Natural killer cell treated with Interleukin-12 subunit alpha and Interleukin-12 subunit beta and Interleukin-15 and Interleukin-18, amount 100 ng/mL, for 72 hours (primary cell): Measurements from ENCODE around the gene TAF9B. TPM values are rescaled to one million over a fixed set of nuclear protein-coding genes. Genes with fewer than 3 reads are reported as not detected.
"Not testable (repeated sequence)": the region's sequence is repeated elsewhere in the genome, so short reads cannot be mapped to it uniquely, and the experiment has no call there.

ENCODE experiments used
- ATAC-seq, 2 donors: fragments of 150-1000 bp; cut with Tn5 transposase in 1 of 2; sonication (Bioruptor Pico), chemical (Tn5 transposase) in 1 of 2; 2 replicates each; pipeline ENCODE4 v1.10.0; 2021
- DNase-seq: peaks from one replicate; pipeline ENCODE4 v3.0.0; 2022; ENCODE audit warnings: low spot score
- H3K27ac Mint-ChIP-seq, 2 donors: 1 replicate in 1 of 2; 2 replicates in 1 of 2; pipeline ENCODE4 v1.8.0; 2022; ENCODE audit warnings: mixed read lengths in 2 of 2, mild to moderate bottlenecking in 1 of 2, moderate library complexity in 1 of 2
- H3K27me3 Mint-ChIP-seq, 2 donors: 1 replicate in 1 of 2; 2 replicates in 1 of 2; pipeline ENCODE4 v1.8.0; 2022; ENCODE audit warnings: mixed read lengths in 2 of 2
- H3K36me3 Mint-ChIP-seq: one replicate; pipeline ENCODE4 v1.8.0; 2022; ENCODE audit warnings: mixed read lengths
- H3K4me1 Mint-ChIP-seq, 2 donors: 1 replicate in 1 of 2; 2 replicates in 1 of 2; pipeline ENCODE4 v1.8.0; 2022; ENCODE audit warnings: low read depth in 2 of 2, mixed read lengths in 2 of 2, mild to moderate bottlenecking in 1 of 2
- H3K4me3 Mint-ChIP-seq: one replicate; pipeline ENCODE4 v1.8.0; 2022; ENCODE audit warnings: mixed read lengths
- H3K9me3 Mint-ChIP-seq: 2 replicates; pipeline ENCODE4 v1.8.0; 2022; ENCODE audit warnings: mixed read lengths
- total RNA-seq, 2 donors: library from RNA; stranded (reverse); gene quantifications; one replicate each; pipeline ENCODE4 v1.2.3, GENCODE V29; 2022

The TAF9B gene
- total RNA-seq, 2 donors from 2014 or later: 8.8 to 10.7 TPM

DNA sequence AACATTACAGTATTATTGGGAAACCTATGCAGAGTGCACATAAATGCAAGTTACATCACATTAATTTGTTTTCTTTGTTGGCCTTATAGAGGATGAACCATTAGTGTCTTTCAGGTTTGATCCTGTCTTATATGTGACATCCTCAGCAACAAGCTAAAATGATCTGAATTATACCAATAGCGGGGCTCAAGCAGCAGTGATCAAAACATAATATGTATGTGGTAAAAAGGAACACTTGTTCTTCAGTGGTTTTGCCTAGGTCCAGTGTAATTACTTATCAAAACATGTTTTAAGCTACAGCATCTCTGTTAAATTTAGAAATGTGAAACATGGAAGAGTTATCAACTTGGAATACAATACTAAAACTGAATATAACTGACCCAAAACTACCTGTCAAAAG, 9.1 kb downstream of the TAF9B start:
- Mint-ChIP-seq H3K27ac (peak overlapping the region in 1 of 2 donors; percentile 10), H3K4me1 (no peaks in the 10 kb centered on the region), H3K9me3 (no peaks in the 10 kb centered on the region), H3K27me3 (no peaks in the 10 kb centered on the region), H3K36me3 (peaks cover 5% of the 10 kb centered on the region), H3K4me3 (no peak overlapping the region)
- ATAC-seq (no peak), DNase-seq (no peak)

DNA sequence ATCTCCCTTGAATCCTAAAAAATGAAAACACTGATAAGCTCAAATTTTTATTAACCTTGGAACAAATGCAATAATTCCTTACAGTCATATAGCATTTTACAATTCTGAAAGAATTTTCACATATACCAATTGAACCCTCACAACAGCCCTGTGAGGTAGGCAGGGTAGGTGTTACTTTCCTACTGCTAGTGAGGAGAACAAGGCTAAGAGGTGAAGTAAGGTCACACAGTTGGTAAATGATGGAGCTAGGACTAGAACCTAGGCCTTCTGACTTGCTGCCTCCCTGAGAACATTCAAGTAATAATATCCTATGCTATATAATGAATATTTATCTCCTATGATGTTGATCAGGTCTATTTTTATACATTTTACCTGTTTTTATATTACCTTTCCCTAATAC, 9.7 kb downstream of the TAF9B start:
- H3K4me1 Mint-ChIP-seq: no peaks in the 10 kb centered on the region
- DNase-seq (no peak), ATAC-seq (no peak)
- H3K9me3 Mint-ChIP-seq: no peaks in the 10 kb centered on the region
- H3K27me3 Mint-ChIP-seq: no peaks in the 10 kb centered on the region
- no peak overlapping the region for H3K4me3 Mint-ChIP-seq
- H3K36me3 Mint-ChIP-seq: peaks cover 5% of the 10 kb centered on the region
- no peak overlapping the region for H3K27ac Mint-ChIP-seq

DNA sequence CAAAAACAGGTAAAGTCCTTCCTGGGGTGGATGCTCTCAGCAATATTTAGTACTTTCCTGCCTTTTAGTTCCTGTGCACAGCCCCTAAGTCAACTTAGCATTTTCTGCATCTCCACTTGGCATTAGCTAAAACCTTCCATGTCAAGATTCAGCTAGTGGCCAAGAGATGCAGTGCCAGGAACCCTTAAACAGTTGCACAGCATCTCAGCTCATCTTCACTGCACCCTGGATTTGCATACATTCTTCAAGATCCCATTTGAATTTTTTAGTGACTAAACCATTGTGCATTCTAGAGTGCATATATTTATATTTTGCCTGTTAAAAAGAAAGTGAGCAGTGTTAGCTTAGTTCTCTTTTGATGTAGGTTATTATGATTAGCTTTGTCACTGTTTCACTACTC, 13.7 kb downstream of the TAF9B start:
- not testable (repeated sequence) for H3K27ac Mint-ChIP-seq, ATAC-seq, DNase-seq, H3K4me1 Mint-ChIP-seq, H3K27me3 Mint-ChIP-seq, H3K9me3 Mint-ChIP-seq, H3K4me3 Mint-ChIP-seq
- H3K36me3 Mint-ChIP-seq: peaks cover 22% of the 10 kb centered on the region

DNA sequence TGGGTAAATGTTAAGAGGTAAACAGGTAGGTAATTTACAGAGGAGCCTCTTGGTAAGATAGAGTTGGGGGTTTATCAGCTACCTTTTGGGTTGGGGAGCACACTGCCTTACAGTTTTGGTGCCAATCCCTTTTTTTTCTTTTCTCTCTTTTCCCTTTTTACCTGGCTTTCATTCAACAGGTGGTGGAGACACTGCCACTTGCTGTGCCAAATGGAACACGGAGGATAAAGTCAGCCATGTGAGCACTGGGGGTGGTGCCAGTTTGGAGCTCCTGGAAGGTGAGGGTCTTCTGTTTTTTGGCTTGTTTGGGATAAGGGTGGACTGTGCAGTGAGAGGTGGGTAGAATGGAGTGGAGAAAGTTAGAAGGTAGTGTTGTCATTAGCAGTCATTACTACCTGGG, 14.3 kb downstream of the TAF9B start:
- Mint-ChIP-seq H3K9me3 (no peaks in the 10 kb centered on the region), H3K27ac (peak overlapping the region in 1 of 2 donors; percentile 19), H3K27me3 (no peaks in the 10 kb centered on the region), H3K4me3 (no peak overlapping the region), H3K4me1 (peaks cover 0 to 8% of the 10 kb centered on the region in 2 donors), H3K36me3 (peaks cover 22% of the 10 kb centered on the region)
- DNase-seq (no peak), ATAC-seq (no peak)

DNA sequence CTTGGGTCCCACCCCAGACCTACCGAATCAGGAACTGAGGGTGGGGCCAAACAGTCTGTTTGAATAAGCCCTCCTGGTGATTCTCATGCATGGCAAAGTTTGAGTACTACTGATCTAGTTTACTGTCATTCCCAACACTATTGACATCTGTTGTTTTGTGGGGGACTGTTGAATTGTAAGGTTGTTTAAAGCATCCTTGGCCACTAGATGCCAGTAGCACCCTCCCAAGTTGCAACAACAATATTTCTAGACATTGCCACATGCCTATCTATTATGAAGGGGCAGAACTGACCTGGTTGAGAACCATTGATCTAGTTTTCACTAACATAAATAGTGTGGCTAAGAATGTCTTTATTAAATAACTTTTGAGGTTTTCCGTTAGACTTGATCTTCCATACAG, 15.1 kb downstream of the TAF9B start:
- no peak overlapping the region for H3K4me3 Mint-ChIP-seq
- H3K36me3 Mint-ChIP-seq: peaks cover 25% of the 10 kb centered on the region
- H3K4me1 Mint-ChIP-seq: peaks cover 0 to 8% of the 10 kb centered on the region in 2 donors
- ATAC-seq (no peak), DNase-seq (no peak)
- no peaks in the 10 kb centered on the region for H3K9me3 Mint-ChIP-seq
- no peak overlapping the region for H3K27ac Mint-ChIP-seq
- H3K27me3 Mint-ChIP-seq: no peaks in the 10 kb centered on the region

DNA sequence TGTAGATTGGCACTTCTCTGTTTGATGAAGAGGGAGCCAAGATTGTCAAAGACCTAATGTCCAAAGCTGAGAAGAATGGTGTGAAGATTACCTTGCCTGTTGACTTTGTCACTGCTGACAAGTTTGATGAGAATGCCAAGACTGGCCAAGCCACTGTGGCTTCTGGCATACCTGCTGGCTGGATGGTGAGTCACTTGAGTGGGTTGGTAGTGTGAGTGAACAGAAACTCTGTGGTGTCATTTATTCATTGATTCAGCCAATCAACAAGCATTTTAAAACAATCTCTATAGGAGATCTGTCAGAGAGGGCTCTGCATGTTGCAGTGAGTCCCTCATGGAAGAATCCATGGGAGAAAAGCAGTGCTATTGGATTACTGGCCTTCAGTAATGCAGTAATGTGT, 16.3 kb downstream of the TAF9B start:
- peaks cover 23% of the 10 kb centered on the region for H3K36me3 Mint-ChIP-seq
- DNase-seq: no peak
- H3K4me3 Mint-ChIP-seq: no peak overlapping the region
- no peaks in the 10 kb centered on the region for H3K27me3 Mint-ChIP-seq
- H3K4me1 Mint-ChIP-seq: peaks cover 0 to 8% of the 10 kb centered on the region in 2 donors
- H3K9me3 Mint-ChIP-seq: no peaks in the 10 kb centered on the region
- ATAC-seq: no peak
- H3K27ac Mint-ChIP-seq: no peak overlapping the region

DNA sequence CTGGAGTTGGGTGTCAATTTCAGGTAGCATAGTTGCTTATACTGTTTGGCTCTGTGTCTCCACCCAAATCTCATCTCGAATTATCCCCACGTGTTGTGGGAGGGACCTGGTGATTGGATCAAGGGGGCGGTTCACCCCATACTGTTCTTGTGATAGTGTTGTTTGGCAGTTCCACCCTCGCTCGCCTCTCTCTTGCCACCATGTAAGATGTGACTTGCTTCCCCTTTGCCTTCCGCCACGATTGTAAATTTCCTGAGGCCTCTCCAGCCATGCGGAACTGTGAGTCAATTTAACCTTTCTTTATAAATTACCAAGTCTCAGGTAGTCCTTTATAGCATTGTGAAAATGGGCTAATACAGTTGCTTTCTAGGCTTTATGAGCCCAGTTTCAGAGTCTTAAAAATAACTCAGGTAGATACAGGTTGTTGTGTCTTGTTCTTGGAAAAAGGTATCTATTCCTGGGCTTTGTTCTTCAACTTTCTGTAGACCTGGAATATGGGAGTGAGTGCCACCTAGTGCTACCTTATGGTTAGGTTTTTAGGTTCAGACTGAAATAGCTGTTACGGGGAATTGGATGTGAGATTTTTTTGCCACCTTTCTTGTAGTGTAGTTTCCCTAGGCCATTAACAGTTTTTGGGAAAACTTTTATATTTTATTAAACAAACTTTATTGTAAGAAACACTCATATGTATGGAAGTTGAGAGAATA, 19.8 kb downstream of the TAF9B start:
- peaks cover 5 to 16% of the 10 kb centered on the region in 2 donors for H3K4me1 Mint-ChIP-seq
- no peak for ATAC-seq

DNA sequence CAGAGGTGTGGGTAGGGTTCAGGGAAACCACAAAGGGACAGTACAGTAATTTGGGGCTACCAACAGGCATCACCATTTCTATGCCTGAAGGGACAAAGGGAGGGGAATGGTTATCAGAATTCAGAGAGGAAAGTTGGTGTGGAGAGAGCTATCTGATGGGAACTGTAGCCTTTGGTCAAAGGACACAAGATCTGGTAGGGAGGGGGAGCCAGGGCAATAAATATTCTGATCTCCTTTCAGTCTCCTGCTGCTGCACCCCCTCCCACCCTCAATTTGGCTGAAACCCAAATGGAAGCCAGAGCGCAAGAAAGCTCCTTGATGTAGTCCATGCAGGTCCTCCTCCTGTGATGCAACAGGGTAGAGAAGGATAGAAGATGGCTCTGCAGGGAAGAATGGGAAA, 20.8 kb downstream of the TAF9B start:
- no peak for DNase-seq
- Mint-ChIP-seq H3K36me3 (peaks cover 28% of the 10 kb centered on the region), H3K9me3 (no peaks in the 10 kb centered on the region), H3K27me3 (peaks cover 0 to 4% of the 10 kb centered on the region in 2 donors), H3K4me3 (no peak overlapping the region), H3K4me1 (peaks cover 9 to 16% of the 10 kb centered on the region in 2 donors), H3K27ac (no peak overlapping the region)
- ATAC-seq: no peak

More for the DNA sequence above, 19.8 kb downstream of the TAF9B start:
- Mint-ChIP-seq H3K4me3 (no peak overlapping the region), H3K27me3 (peaks cover 0 to 4% of the 10 kb centered on the region in 2 donors), H3K27ac (no peak overlapping the region), H3K36me3 (peaks cover 33% of the 10 kb centered on the region), H3K9me3 (no peaks in the 10 kb centered on the region)
- no peak for DNase-seq

DNA sequence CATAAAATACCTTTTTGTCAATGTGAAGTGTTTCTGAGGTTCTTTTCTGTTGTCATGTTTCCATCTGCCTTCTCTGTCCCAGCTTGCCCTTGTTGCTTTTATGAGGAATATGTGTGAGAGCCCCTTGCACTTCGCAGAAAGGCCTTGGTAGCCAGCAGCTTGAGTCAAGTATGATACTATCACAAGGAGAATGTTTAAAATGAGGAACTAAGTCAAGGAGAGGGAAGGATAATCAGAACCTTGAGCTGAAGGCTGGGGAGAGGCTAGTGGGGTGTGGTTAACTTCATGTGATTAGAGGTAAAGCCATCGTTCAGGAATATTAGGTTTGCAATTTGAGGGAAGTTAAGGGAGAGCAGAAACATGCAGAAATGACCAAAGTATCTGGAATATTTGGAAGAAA, 22.7 kb downstream of the TAF9B start:
- H3K27me3 Mint-ChIP-seq: peaks cover 0 to 4% of the 10 kb centered on the region in 2 donors
- peaks cover 22% of the 10 kb centered on the region for H3K36me3 Mint-ChIP-seq
- peak overlapping the region; percentile 24 to 46 for H3K27ac Mint-ChIP-seq
- H3K4me3 Mint-ChIP-seq: no peak overlapping the region
- H3K9me3 Mint-ChIP-seq: no peaks in the 10 kb centered on the region
- ATAC-seq: no peak
- H3K4me1 Mint-ChIP-seq: peaks cover 11 to 12% of the 10 kb centered on the region in 2 donors
- DNase-seq: no peak

DNA sequence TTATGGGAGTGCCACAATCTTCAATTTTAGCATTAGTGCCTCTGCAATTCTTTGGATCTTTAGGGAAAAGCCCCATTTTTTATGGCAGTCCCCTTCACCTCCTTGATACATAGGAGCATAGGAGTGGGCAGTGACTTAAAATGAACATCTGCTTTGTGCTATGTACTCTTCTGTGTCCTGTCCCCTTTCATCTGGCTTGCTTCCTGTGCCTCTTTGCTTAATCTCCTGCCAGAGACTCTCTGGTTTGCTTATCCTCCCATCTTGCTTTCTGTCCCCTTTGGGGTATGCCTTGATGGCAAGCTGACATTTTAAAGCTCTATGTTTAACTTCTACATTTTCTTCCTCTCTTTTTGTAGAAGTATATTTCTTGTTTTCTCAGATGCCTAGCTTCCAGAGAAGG, 23.1 kb downstream of the TAF9B start:
- Mint-ChIP-seq H3K4me3 (no peak overlapping the region), H3K4me1 (peaks cover 11% of the 10 kb centered on the region in 2 donors), H3K27ac (peak overlapping the region; percentile 24 to 46), H3K9me3 (no peaks in the 10 kb centered on the region), H3K36me3 (peaks cover 20% of the 10 kb centered on the region), H3K27me3 (peaks cover 0 to 4% of the 10 kb centered on the region in 2 donors)
- no peak for ATAC-seq
- no peak for DNase-seq

DNA sequence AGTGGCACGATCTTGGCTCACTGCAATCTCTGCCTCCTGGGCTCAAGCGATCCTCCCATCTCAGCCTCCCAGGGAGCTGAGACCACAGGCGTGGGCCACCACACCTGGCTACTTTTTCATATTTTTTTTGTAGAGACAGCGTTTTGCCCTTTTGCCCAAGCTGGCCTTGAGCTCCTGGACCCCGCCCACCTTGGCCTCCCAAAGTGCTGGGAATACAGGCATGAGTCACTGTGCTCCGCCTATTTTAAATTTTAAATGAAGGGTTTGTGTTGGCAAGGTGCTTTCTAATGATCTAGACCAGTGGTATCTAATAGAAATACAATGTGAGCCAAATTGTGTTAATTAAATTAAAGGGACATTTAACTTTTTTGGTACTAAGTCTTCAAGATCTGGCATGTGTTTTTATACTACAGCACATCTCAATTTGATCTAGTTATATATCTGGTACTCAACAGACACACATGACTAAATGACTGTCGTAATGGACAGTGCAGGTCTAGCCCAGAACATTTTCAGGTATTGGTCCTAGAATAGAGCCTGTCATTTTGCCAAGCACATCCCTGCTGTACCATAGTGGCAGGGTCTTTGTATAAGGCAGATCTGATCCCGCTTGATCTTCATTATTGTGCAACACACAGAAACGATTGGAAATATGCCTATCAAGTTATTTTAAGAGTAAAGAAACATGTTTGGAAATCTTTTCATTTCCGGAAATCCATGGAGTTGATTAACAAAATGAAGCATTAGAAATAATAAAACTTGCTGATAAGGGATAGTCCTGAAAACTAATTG, 28.1 kb downstream of the TAF9B start:
- no peak overlapping the region for H3K4me3 Mint-ChIP-seq
- no peaks in the 10 kb centered on the region for H3K27me3 Mint-ChIP-seq
- H3K4me1 Mint-ChIP-seq: peaks cover 19 to 34% of the 10 kb centered on the region in 2 donors
- DNase-seq (no peak), ATAC-seq (no peak)
- H3K9me3 Mint-ChIP-seq: no peaks in the 10 kb centered on the region
- no peak overlapping the region for H3K27ac Mint-ChIP-seq
- H3K36me3 Mint-ChIP-seq: peaks cover 16% of the 10 kb centered on the region

DNA sequence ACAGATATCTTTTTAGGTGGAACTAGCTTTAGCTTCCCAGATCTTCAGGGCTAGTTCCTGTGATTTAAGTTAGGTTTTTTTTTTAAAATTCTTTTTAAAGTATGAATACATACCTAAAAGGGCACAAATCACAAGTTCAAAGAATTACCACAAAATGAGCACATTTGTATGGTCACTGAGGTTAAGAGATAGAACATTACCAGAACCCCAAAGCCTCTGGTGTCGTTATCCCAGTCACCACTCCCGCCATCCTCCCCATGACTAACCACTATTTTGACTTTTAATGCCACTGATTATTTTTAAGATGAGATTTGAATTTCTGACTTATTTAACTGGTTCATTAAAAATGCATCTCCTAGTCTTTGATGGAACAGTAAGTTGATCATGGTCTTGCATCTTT, 30.0 kb downstream of the TAF9B start:
- H3K4me1 Mint-ChIP-seq: peaks cover 28 to 47% of the 10 kb centered on the region in 2 donors
- H3K9me3 Mint-ChIP-seq: no peaks in the 10 kb centered on the region
- ATAC-seq: peak in 1 of 2 donors; percentile 51
- no peak for DNase-seq
- H3K27ac Mint-ChIP-seq: peak overlapping the region in 1 of 2 donors; percentile 61
- peak overlapping the region; percentile 98 for H3K4me3 Mint-ChIP-seq
- peaks cover 31% of the 10 kb centered on the region for H3K36me3 Mint-ChIP-seq
- H3K27me3 Mint-ChIP-seq: peaks cover 0 to 3% of the 10 kb centered on the region in 2 donors

DNA sequence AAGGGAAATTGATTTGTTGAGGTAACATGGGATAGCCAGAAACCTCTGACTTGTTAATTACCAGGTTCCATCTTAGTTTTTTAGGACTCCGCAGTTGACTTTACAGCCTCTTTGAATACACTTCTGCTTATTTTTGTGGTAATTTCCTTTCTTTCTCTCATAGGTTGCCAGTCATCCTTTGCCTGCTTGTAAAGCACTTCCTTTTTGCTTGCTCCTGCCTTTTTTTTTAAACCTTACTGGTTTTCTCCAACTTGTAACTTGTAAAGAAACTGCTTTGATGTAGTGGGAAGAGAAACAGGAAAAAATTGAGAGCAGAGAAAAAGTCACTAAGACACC, 32.8 kb downstream of the TAF9B start:
- peaks cover 3% of the 10 kb centered on the region for H3K9me3 Mint-ChIP-seq
- H3K4me1 Mint-ChIP-seq: peaks cover 38 to 51% of the 10 kb centered on the region in 2 donors
- H3K27me3 Mint-ChIP-seq: peaks cover 0 to 3% of the 10 kb centered on the region in 2 donors
- H3K27ac Mint-ChIP-seq: peak overlapping the region; percentile 84 to 91
- no peak for ATAC-seq
- no peak for DNase-seq
- peaks cover 37% of the 10 kb centered on the region for H3K36me3 Mint-ChIP-seq
- peak overlapping the region; percentile 98 for H3K4me3 Mint-ChIP-seq

DNA sequence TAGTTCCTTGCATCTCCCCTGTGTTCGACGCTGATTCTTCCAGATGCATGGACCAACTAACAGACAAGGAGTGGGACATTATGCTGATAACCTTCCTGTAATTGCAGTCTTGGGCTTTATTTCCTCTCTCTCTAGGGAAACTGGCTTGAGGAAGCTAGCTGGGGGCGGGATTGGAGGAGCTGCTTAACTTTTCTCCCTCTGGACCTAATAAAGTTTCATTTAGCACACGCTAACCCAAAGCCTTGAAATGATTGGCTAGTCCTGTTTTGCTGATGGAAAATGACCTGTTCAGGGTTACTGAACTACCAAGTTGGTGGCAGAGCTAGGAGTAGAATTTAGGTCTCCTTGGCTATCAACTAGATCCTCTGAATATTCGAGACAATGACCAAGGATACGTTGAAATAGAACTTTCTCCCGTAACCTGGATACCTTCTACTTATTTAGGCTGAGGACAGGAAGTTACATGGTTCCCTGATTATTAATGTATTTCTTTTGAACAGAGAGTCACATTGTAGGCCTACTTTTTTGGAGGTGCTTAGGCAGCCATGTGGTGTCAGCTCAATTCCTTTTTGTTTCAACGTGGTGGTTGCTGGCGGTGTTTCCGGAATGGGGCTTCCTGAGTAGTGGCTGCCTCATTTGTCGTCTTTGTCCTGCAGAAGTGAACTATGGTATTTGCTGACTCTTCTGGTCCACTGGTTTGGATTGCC, 33.4 kb downstream of the TAF9B start:
- no peak for ATAC-seq
- DNase-seq: no peak
- peaks cover 0 to 3% of the 10 kb centered on the region in 2 donors for H3K27me3 Mint-ChIP-seq
- H3K27ac Mint-ChIP-seq: peak overlapping the region; percentile 84 to 91
- peaks cover 38 to 51% of the 10 kb centered on the region in 2 donors for H3K4me1 Mint-ChIP-seq
- H3K9me3 Mint-ChIP-seq: peaks cover 3% of the 10 kb centered on the region
- H3K4me3 Mint-ChIP-seq: peak overlapping the region; percentile 98
- peaks cover 37% of the 10 kb centered on the region for H3K36me3 Mint-ChIP-seq
